CD14-positive monocyte (primary cell): Measurements from ENCODE around the gene PCED1B. TPM values are rescaled to one million over a fixed set of nuclear protein-coding genes. Genes with fewer than 3 reads are reported as not detected.

ENCODE experiments used
- DNase-seq, 3 donors: peaks; one replicate each; pipeline ENCODE4 v3.0.0-alpha.2; 2011 to 2022
- H2AFZ ChIP-seq: 2 replicates; pipeline ENCODE4 v1.6.0; 2012; ENCODE audit warnings: mild to moderate bottlenecking, low read depth, low read length, inconsistent platforms; ENCODE audit not compliant: insufficient read depth, poor library complexity, severe bottlenecking
- H3K27ac ChIP-seq, 2 donors: 1 replicate in 1 of 2; 2 replicates in 1 of 2; pipeline ENCODE4 v1.5.1; 2012 to 2013; ENCODE audit warnings: low read length in 2 of 2, control low read depth in 1 of 2, inconsistent platforms in 1 of 2, low read depth in 1 of 2, mild to moderate bottlenecking in 1 of 2
- H3K27me3 ChIP-seq, 2 donors: one replicate each; pipeline versions ENCODE4 v1.6.0 to v1.6.1; 2011 to 2013; ENCODE audit warnings: low read length in 2 of 2; ENCODE audit not compliant: control insufficient read depth in 2 of 2, insufficient read depth in 2 of 2
- H3K36me3 ChIP-seq, 2 donors: replicated peaks in 1 of 2; 1 replicate in 1 of 2; 2 replicates in 1 of 2; pipeline versions ENCODE4 v1.5.1 to v1.6.1; 2012 to 2013; ENCODE audit warnings: low read length in 2 of 2, control low read depth in 1 of 2, inconsistent platforms in 1 of 2, mild to moderate bottlenecking in 1 of 2; ENCODE audit not compliant: insufficient read depth in 2 of 2, control insufficient read depth in 1 of 2
- H3K4me1 ChIP-seq, 2 donors: 1 replicate in 1 of 2; 2 replicates in 1 of 2; pipeline versions ENCODE4 v1.5.1 to v1.6.1; 2012 to 2013; ENCODE audit warnings: low read length in 2 of 2, control low read depth in 1 of 2, inconsistent platforms in 1 of 2, mild to moderate bottlenecking in 1 of 2, moderate library complexity in 1 of 2; ENCODE audit not compliant: insufficient read depth in 2 of 2, control insufficient read depth in 1 of 2
- H3K4me2 ChIP-seq: replicated peaks from 2 replicates; pipeline ENCODE3; 2012; ENCODE audit warnings: low read length, moderate library complexity, mild to moderate bottlenecking; ENCODE audit not compliant: poor library complexity, severe bottlenecking; ENCODE audit errors: extremely low read depth
- H3K4me3 ChIP-seq, 3 experiments: fragments of 200-600 bp in 1 of 3; sonication (generic) in 1 of 3; replicated peaks in 1 of 3; 1 replicate in 2 of 3; 2 replicates in 1 of 3; pipeline ENCODE4 v1.5.1; 2011 to 2013; ENCODE audit warnings: low read length in 3 of 3, mild to moderate bottlenecking in 3 of 3, control low read depth in 2 of 3, low read depth in 2 of 3, inconsistent platforms in 1 of 3, moderate library complexity in 1 of 3
- H3K79me2 ChIP-seq: 2 replicates; pipeline ENCODE4 v1.6.0; 2012; ENCODE audit warnings: mild to moderate bottlenecking, control low read depth, inconsistent platforms, low read length, moderate library complexity; ENCODE audit not compliant: insufficient read depth
- H3K9ac ChIP-seq: 2 replicates; pipeline ENCODE4 v1.6.0; 2017; ENCODE audit warnings: low read length, mild to moderate bottlenecking; ENCODE audit not compliant: insufficient read depth, poor library complexity, severe bottlenecking
- H3K9me3 ChIP-seq, 2 donors: replicated peaks in 1 of 2; 1 replicate in 1 of 2; 2 replicates in 1 of 2; pipeline versions ENCODE4 v1.5.1 to v1.6.1; 2012 to 2013; ENCODE audit warnings: low read length in 2 of 2, control low read depth in 1 of 2; ENCODE audit not compliant: control insufficient read depth in 1 of 2, insufficient read depth in 1 of 2
- H4K20me1 ChIP-seq: 2 replicates; pipeline ENCODE4 v1.6.0; 2012; ENCODE audit warnings: mild to moderate bottlenecking, low read length, control low read depth, moderate library complexity; ENCODE audit not compliant: insufficient read depth
- H3K27ac Mint-ChIP-seq, 7 donors: one replicate each; pipeline ENCODE4 v1.8.0; 2020; ENCODE audit warnings: mild to moderate bottlenecking in 7 of 7, mixed read lengths in 7 of 7, moderate library complexity in 6 of 7, inconsistent platforms in 2 of 7
- H3K27me3 Mint-ChIP-seq, 3 donors: one replicate each; pipeline ENCODE4 v1.8.0; 2021 to 2022; ENCODE audit warnings: low read depth in 3 of 3, mild to moderate bottlenecking in 3 of 3, mixed read lengths in 3 of 3, moderate library complexity in 3 of 3, inconsistent platforms in 1 of 3
- H3K36me3 Mint-ChIP-seq, 2 donors: one replicate each; pipeline ENCODE4 v1.8.0; 2020; ENCODE audit warnings: mixed read lengths in 2 of 2, inconsistent platforms in 1 of 2, mild to moderate bottlenecking in 1 of 2
- H3K4me1 Mint-ChIP-seq: one replicate; pipeline ENCODE4 v1.8.0; 2020; ENCODE audit warnings: mild to moderate bottlenecking, mixed read lengths
- H3K4me3 Mint-ChIP-seq, 2 donors: one replicate each; pipeline ENCODE4 v1.8.0; 2020; ENCODE audit warnings: mild to moderate bottlenecking in 2 of 2, mixed read lengths in 2 of 2, moderate library complexity in 1 of 2
- H3K9me3 Mint-ChIP-seq, 7 donors: one replicate each; pipeline ENCODE4 v1.8.0; 2020 to 2022; ENCODE audit warnings: mixed read lengths in 7 of 7, mild to moderate bottlenecking in 6 of 7, moderate library complexity in 6 of 7, inconsistent platforms in 2 of 7
- WGBS: methylation state at CpG from one replicate; pipeline ENCODE4 v1.1.5; 2013; ENCODE audit warnings: missing lambda C conversion rate; ENCODE audit not compliant: insufficient coverage; 5-methylcytosine and 5-hydroxymethylcytosine counted together
- intact Hi-C, 2 donors: fragments of 100-400 bp; cut with micrococcal nuclease; formaldehyde crosslinking; loops; one replicate each; pipeline versions ENCODE4 v1.15.0 to v1.15.1; 2023
- polyA plus RNA-seq, 3 donors: library from polyadenylated mRNA; depleted of rRNA in 1 of 3; unstranded in 2 of 3; stranded (reverse) in 1 of 3; fragments of 300-500 nt in 2 of 3; fragments of >200 nt in 1 of 3; fragmentation: Illumina TruSeq in 2 of 3; gene quantifications; 1 replicate in 2 of 3; 2 replicates in 1 of 3; pipeline ENCODE4 v1.2.3, GENCODE V29; 2012 to 2021
- TF ChIP-seq, protein P1 (sequence below): fragments of 200-600 bp; IDR thresholded peaks from one replicate; pipeline ENCODE4 v1.8.0; 2022; ENCODE audit warnings: antibody characterized with exemption, mild to moderate bottlenecking

Gene PCED1B
- polyA plus RNA-seq, 3 donors, result 0.10 to 0.65 TPM; not detected in 1

DNA sequence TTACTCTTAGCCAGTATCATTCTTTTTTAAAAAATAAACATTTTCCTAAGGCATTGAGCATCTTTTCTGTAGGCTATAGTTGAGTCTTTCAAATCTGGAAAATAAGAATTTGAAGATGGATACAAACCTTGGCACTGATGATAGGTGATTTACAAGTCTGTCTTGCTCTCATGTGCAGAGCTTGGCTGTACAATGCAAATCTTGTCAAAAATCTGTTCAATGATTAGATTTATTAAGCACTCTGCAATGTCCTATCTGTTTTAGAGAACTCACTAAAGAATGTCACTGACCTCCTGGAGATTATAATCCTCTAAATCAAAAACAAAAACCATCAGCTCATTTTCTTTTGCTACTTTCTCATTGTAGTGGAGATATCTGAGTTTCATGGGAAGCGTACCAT is 43.2 kb downstream of the PCED1B start:
- Mint-ChIP-seq H3K36me3 (no peaks in the 10 kb centered on the region), H3K4me1 (peaks cover 5% of the 10 kb centered on the region), H3K27me3 (no peaks in the 10 kb centered on the region), H3K4me3 (no peak overlapping the region), H3K9me3 (peaks cover 0 to 2% (median 0%) of the 10 kb centered on the region in 7 donors), H3K27ac (no peak overlapping the region)
- DNase-seq, result no peak
- Histone ChIP-seq H4K20me1 (no peaks in the 10 kb centered on the region), H3K27me3 (no peaks in the 10 kb centered on the region), H3K9ac (no peak overlapping the region), H3K4me2 (no peak overlapping the region), H3K9me3 (no peaks in the 10 kb centered on the region), H3K4me3 (no peak overlapping the region), H2AFZ (no peak overlapping the region), H3K36me3 (no peaks in the 10 kb centered on the region), H3K27ac (no peak overlapping the region), H3K79me2 (no peaks in the 10 kb centered on the region), H3K4me1 (no peaks in the 10 kb centered on the region)
- TF ChIP-seq, protein P1, sequence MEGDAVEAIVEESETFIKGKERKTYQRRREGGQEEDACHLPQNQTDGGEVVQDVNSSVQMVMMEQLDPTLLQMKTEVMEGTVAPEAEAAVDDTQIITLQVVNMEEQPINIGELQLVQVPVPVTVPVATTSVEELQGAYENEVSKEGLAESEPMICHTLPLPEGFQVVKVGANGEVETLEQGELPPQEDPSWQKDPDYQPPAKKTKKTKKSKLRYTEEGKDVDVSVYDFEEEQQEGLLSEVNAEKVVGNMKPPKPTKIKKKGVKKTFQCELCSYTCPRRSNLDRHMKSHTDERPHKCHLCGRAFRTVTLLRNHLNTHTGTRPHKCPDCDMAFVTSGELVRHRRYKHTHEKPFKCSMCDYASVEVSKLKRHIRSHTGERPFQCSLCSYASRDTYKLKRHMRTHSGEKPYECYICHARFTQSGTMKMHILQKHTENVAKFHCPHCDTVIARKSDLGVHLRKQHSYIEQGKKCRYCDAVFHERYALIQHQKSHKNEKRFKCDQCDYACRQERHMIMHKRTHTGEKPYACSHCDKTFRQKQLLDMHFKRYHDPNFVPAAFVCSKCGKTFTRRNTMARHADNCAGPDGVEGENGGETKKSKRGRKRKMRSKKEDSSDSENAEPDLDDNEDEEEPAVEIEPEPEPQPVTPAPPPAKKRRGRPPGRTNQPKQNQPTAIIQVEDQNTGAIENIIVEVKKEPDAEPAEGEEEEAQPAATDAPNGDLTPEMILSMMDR, result no peak
- no CpG with 5 or more reads among the region's 1 CpG for WGBS
- intact Hi-C loops, result no loop called here

DNA sequence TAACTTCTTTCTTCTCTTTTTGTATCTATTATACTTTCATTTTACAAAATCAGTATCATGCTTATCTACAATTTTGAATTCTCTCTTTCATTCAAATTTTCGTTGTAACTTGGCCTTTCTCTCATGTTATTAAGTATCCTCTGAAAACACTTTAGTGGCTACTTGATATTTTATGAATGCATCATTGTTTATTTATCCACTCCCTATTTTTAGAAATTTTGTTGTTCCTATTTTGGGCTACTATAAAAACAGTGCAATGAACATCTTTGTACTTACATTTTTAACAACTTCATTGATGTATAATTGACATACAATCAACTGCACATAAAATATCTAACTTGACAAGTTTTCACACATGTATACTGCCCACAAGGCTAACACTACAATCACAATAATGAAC is 44.3 kb downstream of the PCED1B start:
- intact Hi-C loops, result no loop called here
- no peaks in the 10 kb centered on the region for H3K27me3 Mint-ChIP-seq
- H3K4me1 ChIP-seq, result no peaks in the 10 kb centered on the region
- no peaks in the 10 kb centered on the region for H3K9me3 ChIP-seq
- H3K27ac Mint-ChIP-seq, result no peak overlapping the region
- H3K36me3 ChIP-seq, result no peaks in the 10 kb centered on the region
- TF ChIP-seq, protein P1, result no peak
- peaks cover 5% of the 10 kb centered on the region for H3K4me1 Mint-ChIP-seq
- H3K27me3 ChIP-seq, result no peaks in the 10 kb centered on the region
- no peak overlapping the region for H3K4me3 Mint-ChIP-seq
- H3K4me3 ChIP-seq, result no peak overlapping the region
- H3K9me3 Mint-ChIP-seq, result no peaks in the 10 kb centered on the region
- no peak overlapping the region for H2AFZ ChIP-seq
- H4K20me1 ChIP-seq, result no peaks in the 10 kb centered on the region
- no peaks in the 10 kb centered on the region for H3K79me2 ChIP-seq
- no peak for DNase-seq
- H3K4me2 ChIP-seq, result no peak overlapping the region
- WGBS, result no CpG with 5 or more reads among the region's 1 CpG
- no peak overlapping the region for H3K27ac ChIP-seq
- no peaks in the 10 kb centered on the region for H3K36me3 Mint-ChIP-seq
- no peak overlapping the region for H3K9ac ChIP-seq
